ENCODE data around the gene KRT77.
"Not testable (repeated sequence)": the region's sequence is repeated elsewhere in the genome, so short reads cannot be mapped to it uniquely, and the experiment has no call there.

Gene KRT77

DNA sequence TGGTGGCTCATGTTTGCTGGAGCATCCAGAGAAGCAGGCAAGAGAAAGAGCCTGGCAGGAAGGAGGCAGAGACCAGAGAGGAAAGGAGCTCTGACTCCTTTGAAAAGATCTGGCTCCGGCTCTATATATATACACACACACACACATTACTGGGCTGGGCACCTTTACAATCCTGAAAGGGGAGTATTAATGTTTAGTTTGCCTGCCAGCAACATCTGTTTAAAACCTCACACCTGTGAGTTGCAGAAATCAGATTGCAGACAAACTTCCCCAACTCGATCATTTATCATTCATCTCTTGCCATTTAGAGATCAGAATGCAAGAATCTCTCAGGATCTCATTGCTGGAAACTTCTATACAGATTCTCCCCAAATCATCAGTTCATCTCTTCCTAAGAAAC, at the start of gene KRT77:
Gene KRT77 (minus strand): TSS at position 101 of the 400 bp plus-strand sequence. CDS start 90 bp downstream, at position 11.
- no peak within 1 kb of the TSS for H3K4me3 ChIP-seq (ENCODE audit: low read depth, low read length)
- H3K27ac ChIP-seq (ENCODE audit: low read depth, low read length), result no peak within 1 kb of the TSS
- H3K36me3 ChIP-seq (ENCODE audit: control insufficient read depth, insufficient read depth, low read length), result no peaks in the 10 kb centered on the region
- H3K9me3 ChIP-seq (ENCODE audit: control insufficient read depth, insufficient read depth, low read length), result no peaks in the 10 kb centered on the region
- no peaks in the 10 kb centered on the region for H3K4me1 ChIP-seq (ENCODE audit: control insufficient read depth, insufficient read depth, low read length)
- no peaks in the 10 kb centered on the region; the same call in 1 of the 2 replicates for H3K27me3 ChIP-seq (ENCODE audit: control insufficient read depth, insufficient read depth, low read length)
- H3K9ac ChIP-seq (ENCODE audit: low read depth, low read length), result no peak within 1 kb of the TSS

DNA sequence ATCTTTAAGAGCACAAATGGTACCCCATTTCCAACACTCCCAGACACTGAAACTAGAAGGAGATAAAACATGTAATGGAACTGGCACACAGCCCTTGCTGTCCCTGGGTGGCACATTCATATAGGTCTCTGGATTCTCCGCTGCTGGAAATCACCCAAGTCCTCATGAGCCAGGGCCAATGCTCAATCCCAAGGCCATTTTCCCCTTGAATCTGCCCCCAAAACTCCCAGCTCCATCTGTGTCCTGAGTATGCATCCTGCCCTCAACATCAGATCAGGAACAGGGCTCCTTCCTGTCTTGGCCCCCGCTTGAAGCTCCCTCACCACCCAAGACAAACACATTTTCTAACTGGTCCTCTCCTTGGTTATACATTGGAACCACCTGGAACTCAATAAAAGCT, 49.2 kb upstream of the KRT77 start:
- no peaks in the 10 kb centered on the region for H3K4me1 ChIP-seq (ENCODE audit: control insufficient read depth, insufficient read depth, low read length)
- H3K36me3 ChIP-seq (ENCODE audit: control insufficient read depth, insufficient read depth, low read length), result no peaks in the 10 kb centered on the region
- H3K9me3 ChIP-seq (ENCODE audit: control insufficient read depth, insufficient read depth, low read length), result no peaks in the 10 kb centered on the region; the same call in 1 of the 2 replicates
- H3K9ac ChIP-seq (ENCODE audit: low read depth, low read length), result no peak overlapping the region
- no peak overlapping the region for H3K4me3 ChIP-seq (ENCODE audit: low read depth, low read length)
- H3K27me3 ChIP-seq (ENCODE audit: control insufficient read depth, insufficient read depth, low read length), result no peaks in the 10 kb centered on the region; the same call in 1 of the 2 replicates
- H3K27ac ChIP-seq (ENCODE audit: low read depth, low read length), result no peak overlapping the region

DNA sequence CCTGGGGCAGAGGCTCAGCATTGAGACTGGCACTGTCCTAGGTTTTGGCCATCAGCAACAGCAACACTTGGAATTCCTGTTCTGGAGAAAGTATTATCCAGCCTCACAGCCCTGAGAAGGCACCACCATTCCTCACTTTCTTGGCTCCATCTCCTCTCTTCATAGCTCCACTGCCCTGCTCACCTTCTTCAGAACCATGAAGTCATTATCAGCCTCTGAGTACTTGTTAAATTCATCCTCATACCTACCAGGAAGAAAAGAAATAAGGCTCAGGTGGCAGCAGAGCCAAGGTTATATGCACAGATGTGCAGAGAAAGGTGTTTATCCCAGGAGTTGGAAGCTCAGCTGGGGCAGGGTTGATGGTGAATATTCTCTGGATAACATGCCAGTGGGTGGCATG, 48.5 kb upstream of the KRT77 start:
- Histone ChIP-seq H3K4me1 (ENCODE audit: control insufficient read depth, insufficient read depth, low read length) (no peaks in the 10 kb centered on the region), H3K27ac (ENCODE audit: low read depth, low read length) (no peak overlapping the region), H3K4me3 (ENCODE audit: low read depth, low read length) (no peak overlapping the region), H3K27me3 (ENCODE audit: control insufficient read depth, insufficient read depth, low read length) (no peaks in the 10 kb centered on the region; the same call in 1 of the 2 replicates), H3K9me3 (ENCODE audit: control insufficient read depth, insufficient read depth, low read length) (no peaks in the 10 kb centered on the region), H3K9ac (ENCODE audit: low read depth, low read length) (no peak overlapping the region), H3K36me3 (ENCODE audit: control insufficient read depth, insufficient read depth, low read length) (no peaks in the 10 kb centered on the region)

- not testable (repeated sequence) for H3K27me3 ChIP-seq (ENCODE audit: control insufficient read depth, insufficient read depth, low read length); H3K4me1 ChIP-seq (ENCODE audit: control insufficient read depth, insufficient read depth, low read length); H3K36me3 ChIP-seq (ENCODE audit: control insufficient read depth, insufficient read depth, low read length); H3K27ac ChIP-seq (ENCODE audit: low read depth, low read length); H3K9me3 ChIP-seq (ENCODE audit: control insufficient read depth, insufficient read depth, low read length); H3K9ac ChIP-seq (ENCODE audit: low read depth, low read length); H3K4me3 ChIP-seq (ENCODE audit: low read depth, low read length)
These were observed 47.2 kb upstream of the KRT77 start for GRCh38 chr12:52750532-52750931.

- no peaks in the 10 kb centered on the region for H3K4me1 ChIP-seq (ENCODE audit: control insufficient read depth, insufficient read depth, low read length)
- no peaks in the 10 kb centered on the region for H3K36me3 ChIP-seq (ENCODE audit: control insufficient read depth, insufficient read depth, low read length)
- H3K27ac ChIP-seq (ENCODE audit: low read depth, low read length), result no peak overlapping the region
- no peak overlapping the region for H3K9ac ChIP-seq (ENCODE audit: low read depth, low read length)
- H3K9me3 ChIP-seq (ENCODE audit: control insufficient read depth, insufficient read depth, low read length), result no peaks in the 10 kb centered on the region
- H3K27me3 ChIP-seq (ENCODE audit: control insufficient read depth, insufficient read depth, low read length), result no peaks in the 10 kb centered on the region
- no peak overlapping the region for H3K4me3 ChIP-seq (ENCODE audit: low read depth, low read length)
These were observed 46.5 kb upstream of the KRT77 start for GRCh38 chr12:52749827-52750226.

DNA sequence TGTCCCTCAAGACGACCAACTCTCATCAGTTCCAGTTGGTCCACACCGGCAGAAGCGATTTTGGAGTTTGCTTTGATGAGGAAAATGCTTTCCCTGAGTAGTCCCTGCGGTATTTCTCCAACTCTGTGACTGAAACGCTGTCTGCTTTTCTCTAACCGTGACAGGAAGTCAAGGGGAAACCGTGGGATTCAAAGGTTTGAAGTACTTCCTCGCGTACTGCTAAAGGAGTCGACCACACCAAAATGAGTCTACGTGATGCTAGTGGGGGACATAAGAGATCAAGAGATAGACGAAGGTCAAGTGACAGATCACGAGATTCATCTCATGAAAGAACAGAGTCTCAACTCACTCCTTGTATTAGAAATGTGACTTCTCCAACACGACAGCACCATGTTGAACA, 45.3 kb upstream of the KRT77 start:
- no peaks in the 10 kb centered on the region for H3K36me3 ChIP-seq (ENCODE audit: control insufficient read depth, insufficient read depth, low read length)
- no peak overlapping the region for H3K9ac ChIP-seq (ENCODE audit: low read depth, low read length)
- no peaks in the 10 kb centered on the region for H3K27me3 ChIP-seq (ENCODE audit: control insufficient read depth, insufficient read depth, low read length)

GRCh38 chr12:52745554-52745953, 42.2 kb upstream of the KRT77 start:
- H3K36me3 ChIP-seq (ENCODE audit: control insufficient read depth, insufficient read depth, low read length), result no peaks in the 10 kb centered on the region
- no peak overlapping the region for H3K9ac ChIP-seq (ENCODE audit: low read depth, low read length)
- H3K9me3 ChIP-seq (ENCODE audit: control insufficient read depth, insufficient read depth, low read length), result no peaks in the 10 kb centered on the region
- no peak overlapping the region for H3K4me3 ChIP-seq (ENCODE audit: low read depth, low read length)
- H3K27me3 ChIP-seq (ENCODE audit: control insufficient read depth, insufficient read depth, low read length), result no peaks in the 10 kb centered on the region
- H3K4me1 ChIP-seq (ENCODE audit: control insufficient read depth, insufficient read depth, low read length), result no peaks in the 10 kb centered on the region
- H3K27ac ChIP-seq (ENCODE audit: low read depth, low read length), result no peak overlapping the region

More for the DNA sequence above, 45.3 kb upstream of the KRT77 start:
- H3K4me3 ChIP-seq (ENCODE audit: low read depth, low read length), result no peak overlapping the region
- H3K4me1 ChIP-seq (ENCODE audit: control insufficient read depth, insufficient read depth, low read length), result no peaks in the 10 kb centered on the region
- no peaks in the 10 kb centered on the region for H3K9me3 ChIP-seq (ENCODE audit: control insufficient read depth, insufficient read depth, low read length)
- no peak overlapping the region for H3K27ac ChIP-seq (ENCODE audit: low read depth, low read length)

DNA sequence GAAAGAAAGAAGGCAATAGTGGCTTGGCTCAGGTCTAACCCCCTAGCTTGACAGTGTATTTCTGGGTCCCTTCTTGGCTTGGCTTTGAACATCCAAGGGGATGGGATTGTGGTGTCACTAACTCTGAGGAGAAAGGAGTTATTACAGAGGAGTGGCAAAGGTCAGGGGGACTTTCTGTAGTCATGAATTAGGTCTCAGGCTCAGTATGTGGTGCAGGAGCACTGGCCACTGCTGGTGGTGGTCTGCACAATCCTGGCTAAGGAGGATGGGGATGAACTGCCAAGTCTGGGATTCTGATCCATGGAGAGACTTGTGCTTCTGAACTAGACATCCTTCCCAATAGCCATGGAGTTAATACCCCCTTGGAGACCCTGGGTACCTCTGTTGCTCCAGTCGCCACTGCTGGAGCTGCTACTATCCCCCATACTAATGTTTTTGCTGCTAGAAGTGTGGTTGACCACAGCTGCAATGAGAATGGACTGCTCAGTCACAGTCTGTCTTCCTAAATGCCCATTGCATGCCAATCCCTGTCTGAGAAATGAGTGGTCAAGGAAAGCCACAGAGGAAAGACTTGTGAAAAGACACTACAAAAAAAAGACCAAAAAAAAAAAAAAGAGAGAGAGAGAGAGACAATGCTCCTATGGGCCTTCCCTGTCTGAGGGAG, 41.3 kb upstream of the KRT77 start:
- Histone ChIP-seq H3K36me3 (ENCODE audit: control insufficient read depth, insufficient read depth, low read length) (no peaks in the 10 kb centered on the region), H3K9ac (ENCODE audit: low read depth, low read length) (no peak overlapping the region), H3K4me3 (ENCODE audit: low read depth, low read length) (no peak overlapping the region), H3K4me1 (ENCODE audit: control insufficient read depth, insufficient read depth, low read length) (no peaks in the 10 kb centered on the region), H3K27ac (ENCODE audit: low read depth, low read length) (no peak overlapping the region), H3K27me3 (ENCODE audit: control insufficient read depth, insufficient read depth, low read length) (0 out of 2 replicates have a peak, but pooled peaks cover 2% of the 10 kb centered on the region), H3K9me3 (ENCODE audit: control insufficient read depth, insufficient read depth, low read length) (no peaks in the 10 kb centered on the region)

DNA sequence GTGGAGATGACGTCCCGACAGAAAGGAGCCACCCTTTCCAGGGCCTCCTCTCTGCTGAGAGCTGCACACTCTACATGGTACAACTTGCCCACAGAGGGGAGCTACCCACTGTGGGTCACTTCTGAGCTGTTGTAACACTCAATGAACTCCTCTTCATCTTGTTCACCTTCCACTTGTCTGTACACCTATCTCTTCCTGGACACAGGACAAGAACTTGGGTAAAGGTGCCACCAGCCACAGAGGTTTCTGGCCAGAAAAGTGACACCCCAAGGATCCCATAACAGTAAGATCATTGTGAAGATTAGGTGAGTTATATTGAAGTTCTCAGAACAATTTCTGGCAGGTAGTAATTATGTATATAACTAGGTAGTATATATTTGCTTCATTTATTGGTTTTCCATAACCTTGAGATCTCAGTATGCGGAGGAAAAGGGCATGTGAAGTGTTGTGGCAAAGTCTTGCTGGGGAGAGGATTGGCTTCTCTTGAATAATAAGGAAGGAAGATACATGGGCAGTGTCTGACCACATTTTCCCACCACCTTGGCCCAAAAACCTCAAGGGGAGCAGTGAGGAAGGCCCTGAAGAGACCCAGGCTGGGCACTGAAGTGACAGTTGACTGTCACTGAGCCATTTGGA, 39.6 kb upstream of the KRT77 start:
- H3K36me3 ChIP-seq (ENCODE audit: control insufficient read depth, insufficient read depth, low read length), result no peaks in the 10 kb centered on the region
- H3K4me1 ChIP-seq (ENCODE audit: control insufficient read depth, insufficient read depth, low read length), result no peaks in the 10 kb centered on the region
- 0 out of 2 replicates have a peak, but pooled peaks cover 2% of the 10 kb centered on the region for H3K27me3 ChIP-seq (ENCODE audit: control insufficient read depth, insufficient read depth, low read length)
- no peaks in the 10 kb centered on the region for H3K9me3 ChIP-seq (ENCODE audit: control insufficient read depth, insufficient read depth, low read length)
- H3K27ac ChIP-seq (ENCODE audit: low read depth, low read length), result no peak overlapping the region
- H3K4me3 ChIP-seq (ENCODE audit: low read depth, low read length), result no peak overlapping the region
- H3K9ac ChIP-seq (ENCODE audit: low read depth, low read length), result no peak overlapping the region

- H3K27ac ChIP-seq (ENCODE audit: low read depth, low read length), result no peak overlapping the region
- H3K4me3 ChIP-seq (ENCODE audit: low read depth, low read length), result no peak overlapping the region
- H3K36me3 ChIP-seq (ENCODE audit: control insufficient read depth, insufficient read depth, low read length), result no peaks in the 10 kb centered on the region
- 0 out of 2 replicates have a peak, but pooled peaks cover 2% of the 10 kb centered on the region for H3K27me3 ChIP-seq (ENCODE audit: control insufficient read depth, insufficient read depth, low read length)
- H3K4me1 ChIP-seq (ENCODE audit: control insufficient read depth, insufficient read depth, low read length), result no peaks in the 10 kb centered on the region
- H3K9me3 ChIP-seq (ENCODE audit: control insufficient read depth, insufficient read depth, low read length), result no peaks in the 10 kb centered on the region
- no peak overlapping the region for H3K9ac ChIP-seq (ENCODE audit: low read depth, low read length)
These were observed 38.9 kb upstream of the KRT77 start for GRCh38 chr12:52742196-52742580.

DNA sequence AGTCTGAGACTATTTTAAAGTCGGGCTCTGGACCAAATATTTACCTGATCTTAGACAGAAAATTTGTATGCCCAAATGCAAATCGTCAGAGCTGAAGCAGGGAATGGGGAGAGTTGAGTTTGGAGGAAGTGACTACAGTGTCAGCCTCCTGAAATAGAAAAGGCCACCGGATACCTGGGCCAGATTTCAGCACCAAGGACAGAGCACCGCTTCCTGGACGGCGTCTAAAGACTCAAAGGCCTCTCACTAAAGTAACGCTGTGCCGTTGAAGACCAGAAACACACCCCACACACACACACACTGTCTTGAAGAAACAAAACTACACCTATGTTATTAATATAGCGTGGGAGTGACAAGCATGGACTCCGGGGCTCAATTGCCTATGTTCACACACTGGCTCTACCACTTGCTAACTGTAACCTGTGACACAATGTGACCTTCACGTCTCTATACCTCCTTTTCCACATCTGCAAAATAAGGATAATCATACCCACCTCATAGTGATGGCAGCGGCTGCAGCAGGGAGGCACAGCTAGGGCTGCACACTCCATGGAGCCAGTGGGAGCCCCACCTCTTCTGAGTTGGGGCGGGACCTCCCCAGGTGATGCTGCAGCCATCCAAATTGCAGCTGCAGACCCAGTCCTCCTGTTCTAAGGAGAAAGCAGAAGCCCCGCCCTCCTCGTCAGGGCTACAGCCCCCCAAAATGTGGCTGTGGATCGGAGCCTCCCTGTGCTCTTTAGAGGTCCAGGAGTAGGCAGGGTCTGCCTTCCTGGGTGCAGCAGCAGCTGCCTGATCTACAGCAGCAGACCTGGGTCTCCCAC, 38.3 kb upstream of the KRT77 start:
- no peaks in the 10 kb centered on the region for H3K36me3 ChIP-seq (ENCODE audit: control insufficient read depth, insufficient read depth, low read length)
- H3K27ac ChIP-seq (ENCODE audit: low read depth, low read length), result no peak overlapping the region
- H3K9ac ChIP-seq (ENCODE audit: low read depth, low read length), result no peak overlapping the region
- H3K27me3 ChIP-seq (ENCODE audit: control insufficient read depth, insufficient read depth, low read length), result 0 out of 2 replicates have a peak, but pooled peaks cover 2% of the 10 kb centered on the region
- no peak overlapping the region for H3K4me3 ChIP-seq (ENCODE audit: low read depth, low read length)
- no peaks in the 10 kb centered on the region for H3K4me1 ChIP-seq (ENCODE audit: control insufficient read depth, insufficient read depth, low read length)
- H3K9me3 ChIP-seq (ENCODE audit: control insufficient read depth, insufficient read depth, low read length), result no peaks in the 10 kb centered on the region
